DMS153 treated with DMSO at 0.1 percent for 48 hours (cell line): ENCODE results near the gene CREG1.

Source experiments
- DNase-seq: peaks from one replicate; lab custom pipeline; 2025; ENCODE audit not compliant: unreplicated experiment; lab: John Stamatoyannopoulos, UW

CREG1 gene

GRCh38 chr1:167532964-167533824 lies 20.4 kb downstream of the CREG1 start:
- no peak for DNase-seq

GRCh38 chr1:167532375-167532774 lies 21.2 kb downstream of the CREG1 start:
- no peak for DNase-seq

- DNase-seq, result no peak
Observed at GRCh38 chr1:167529829-167530474, 23.6 kb downstream of the CREG1 start.

GRCh38 chr1:167528057-167528728 lies 25.4 kb downstream of the CREG1 start:
- no peak for DNase-seq

GRCh38 chr1:167526667-167527383 lies 26.7 kb downstream of the CREG1 start:
- no peak for DNase-seq

- DNase-seq, result no peak
Observed at GRCh38 chr1:167524651-167525050, 28.9 kb downstream of the CREG1 start.

GRCh38 chr1:167522246-167522645 lies 31.3 kb downstream of the CREG1 start:
- no peak for DNase-seq

- DNase-seq, result no peak
Observed at GRCh38 chr1:167520711-167521206, 32.8 kb downstream of the CREG1 start.

- no peak for DNase-seq
Observed at GRCh38 chr1:167518331-167518700, 35.2 kb downstream of the CREG1 start, which contains the start of gene CD247. Gene CD247 (minus strand): TSS chr1:167518529. CDS start chr1:167518465, 64 bp downstream.

- DNase-seq, result no peak
Observed at GRCh38 chr1:167517535-167518330, 35.8 kb downstream of the CREG1 start.

GRCh38 chr1:167516404-167517388 lies 36.9 kb downstream of the CREG1 start:
- no peak for DNase-seq

- DNase-seq, result no peak
Observed at GRCh38 chr1:167515893-167516321, 37.7 kb downstream of the CREG1 start.

- DNase-seq, result no peak
Observed at GRCh38 chr1:167515461-167515860, 38.1 kb downstream of the CREG1 start.

GRCh38 chr1:167514288-167514687 lies 39.3 kb downstream of the CREG1 start:
- no peak for DNase-seq

- no peak for DNase-seq
Observed at GRCh38 chr1:167512046-167512654, 41.4 kb downstream of the CREG1 start.

GRCh38 chr1:167511374-167511986 lies 42.1 kb downstream of the CREG1 start:
- no peak for DNase-seq

GRCh38 chr1:167510881-167511280 lies 42.7 kb downstream of the CREG1 start:
- no peak for DNase-seq

GRCh38 chr1:167510244-167510643 lies 43.3 kb downstream of the CREG1 start:
- DNase-seq, result no peak
